Measurements from ENCODE around the gene MAP2K1. TPM values are rescaled to one million over a fixed set of nuclear protein-coding genes. Genes with fewer than 3 reads are reported as not detected.
A peak's percentile ranks its signal among the peaks of the same experiment; 100 is the strongest.
"Not testable (repeated sequence)": the region's sequence is repeated elsewhere in the genome, so short reads cannot be mapped to it uniquely, and the experiment has no call there.

The MAP2K1 gene
- total RNA-seq, 2 experiments from 2014 or later: 95.0 to 96.5 TPM

- peaks cover 34% of the 10 kb centered on the region for H3K4me1 Mint-ChIP-seq
- peak overlapping the region; percentile 94 for H3K27ac Mint-ChIP-seq
- H3K27me3 Mint-ChIP-seq: no peaks in the 10 kb centered on the region
- no peaks in the 10 kb centered on the region for H3K9me3 Mint-ChIP-seq
- POLR2A ChIA-PET: interaction anchor here (0.7 to 5.0 kb wide), 13 partner anchors 12 to 1192 kb away, joined by 3 to 50 read pairs (median 5); partner anchors contain the start of genes MAP2K1, RNU5B-1 and TIPIN
- ATAC-seq (ENCODE audit: low read depth) (peak; percentile 52), DNase-seq (no peak)
- peak overlapping the region; percentile 95 for H3K4me3 Mint-ChIP-seq
- peaks cover 34% of the 10 kb centered on the region for H3K36me3 Mint-ChIP-seq
Observed at GRCh38 chr15:66496951-66497501, 110.3 kb downstream of the MAP2K1 start.

DNA sequence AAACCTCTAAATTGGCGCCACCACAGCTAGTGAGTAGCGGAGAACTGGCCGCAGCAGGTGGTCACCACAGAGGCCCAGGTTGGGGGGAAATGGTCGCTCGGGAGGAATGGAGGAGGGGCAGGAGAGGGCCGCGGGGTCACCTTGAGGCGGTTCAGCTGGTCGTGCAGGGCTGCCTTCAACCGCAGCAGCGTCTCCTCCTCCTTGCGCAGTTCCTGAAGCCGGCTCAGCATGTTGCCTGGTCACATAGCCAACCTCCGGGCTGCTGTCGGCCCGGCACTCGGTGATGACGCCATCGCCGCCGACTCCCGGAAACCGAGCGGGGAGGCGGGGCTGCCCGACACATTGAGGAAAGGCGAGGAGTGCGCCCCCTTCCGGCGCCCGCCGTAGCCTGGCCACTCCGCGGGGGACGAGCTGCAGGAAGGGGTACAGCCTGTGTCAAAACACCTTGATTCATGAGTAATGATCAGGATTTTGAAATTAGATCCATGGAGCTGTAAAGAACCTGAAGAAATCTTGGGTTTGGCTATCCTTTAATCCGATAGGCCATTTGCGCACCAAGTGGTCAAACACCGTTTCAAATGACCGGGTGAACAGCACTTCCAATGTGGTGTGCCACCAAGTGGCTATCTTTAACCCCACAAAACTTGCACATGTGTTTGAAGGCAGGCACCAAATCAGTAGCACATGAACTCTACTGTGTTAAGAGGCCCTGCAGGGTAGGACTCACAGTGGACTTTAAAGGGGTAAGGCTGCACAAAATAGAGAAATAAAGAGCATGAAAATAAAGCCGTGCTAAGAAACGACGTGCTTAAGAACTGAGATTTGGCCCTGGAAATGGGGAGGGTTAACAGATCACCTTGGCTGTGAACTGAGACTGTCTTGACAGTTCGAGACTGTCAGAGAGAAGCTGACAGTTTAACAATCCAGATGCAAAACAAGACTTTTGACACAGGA, 111.1 kb downstream of the MAP2K1 start, which contains the start of gene SNAPC5:
Gene SNAPC5, minus strand, starts transcription at position 261 of the 954 bp plus-strand sequence. Its CDS starts 31 bp downstream, at position 230.
- peaks cover 38% of the 10 kb centered on the region for H3K4me1 Mint-ChIP-seq
- ATAC-seq (ENCODE audit: low read depth): peak; percentile 94
- DNase-seq: peak; percentile 99
- H3K9me3 Mint-ChIP-seq: no peaks in the 10 kb centered on the region
- peak within 1 kb of the TSS; percentile 94 for H3K27ac Mint-ChIP-seq
- H3K4me3 Mint-ChIP-seq: peak within 1 kb of the TSS; percentile 95
- POLR2A ChIA-PET: interaction anchor here (0.5 to 5.0 kb wide), 15 partner anchors 10 to 1193 kb away, joined by 3 to 50 read pairs (median 5); partner anchors contain the start of genes MAP2K1, RNU5B-1 and TIPIN
- H3K36me3 Mint-ChIP-seq: peaks cover 40% of the 10 kb centered on the region
- no peaks in the 10 kb centered on the region for H3K27me3 Mint-ChIP-seq

DNA sequence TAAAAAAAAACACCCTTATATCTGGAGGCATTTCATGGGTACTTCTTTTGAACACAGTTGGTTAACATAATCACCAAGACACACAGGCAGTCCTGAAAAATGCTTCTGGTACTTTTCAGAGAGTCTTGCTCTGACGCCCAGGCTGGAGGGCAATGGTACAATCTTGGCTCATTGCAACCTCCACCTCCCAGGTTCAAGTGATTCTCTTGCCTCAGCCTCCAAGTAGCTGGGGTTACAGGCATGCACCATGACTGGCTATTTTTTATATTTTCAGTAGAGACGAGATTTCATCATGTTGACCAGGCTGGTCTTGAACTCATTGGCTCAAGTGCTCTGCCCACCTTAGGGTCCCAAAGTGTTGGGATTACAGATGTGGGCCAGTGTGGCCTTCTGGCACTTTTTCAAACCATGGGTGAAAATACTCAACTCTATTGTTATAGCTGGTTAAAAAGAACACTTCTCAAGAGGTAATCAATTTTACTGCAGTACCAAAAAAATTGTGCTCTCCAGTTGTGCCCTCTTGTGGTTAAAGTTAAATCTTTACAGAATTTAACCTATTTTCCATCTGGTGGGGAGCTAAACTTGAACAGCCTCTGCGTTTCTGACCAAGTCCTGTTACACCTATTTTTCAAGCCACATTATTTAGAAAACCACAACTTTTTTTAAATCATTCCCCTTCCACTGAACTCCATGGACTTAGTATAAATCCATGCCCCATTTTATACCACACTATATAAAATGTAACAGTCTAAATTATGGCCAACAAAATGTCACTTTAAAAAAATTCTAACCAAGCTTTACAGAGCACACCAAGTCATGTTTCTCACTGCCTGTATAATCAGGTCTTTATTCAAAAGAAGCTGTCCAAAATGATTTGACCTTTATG, 112.0 kb downstream of the MAP2K1 start:
- no peak for DNase-seq
- peaks cover 40% of the 10 kb centered on the region for H3K4me1 Mint-ChIP-seq
- no peaks in the 10 kb centered on the region for H3K9me3 Mint-ChIP-seq
- H3K36me3 Mint-ChIP-seq: peaks cover 38% of the 10 kb centered on the region
- H3K4me3 Mint-ChIP-seq: no peak overlapping the region
- H3K27me3 Mint-ChIP-seq: no peaks in the 10 kb centered on the region
- peak overlapping the region; percentile 94 for H3K27ac Mint-ChIP-seq
- POLR2A ChIA-PET: interaction anchor here (0.5 to 5.0 kb wide), 9 partner anchors 9 to 1194 kb away, joined by 3 to 50 read pairs (median 5); partner anchors contain the start of genes MAP2K1, RNU5B-1 and TIPIN
- ATAC-seq (ENCODE audit: low read depth): no peak

- not testable (repeated sequence) for H3K9me3 Mint-ChIP-seq; ATAC-seq (ENCODE audit: low read depth); H3K4me3 Mint-ChIP-seq; DNase-seq; H3K27me3 Mint-ChIP-seq
- H3K36me3 Mint-ChIP-seq: peaks cover 42% of the 10 kb centered on the region
- H3K27ac Mint-ChIP-seq: peak overlapping the region; percentile 48
- POLR2A ChIA-PET: interaction anchor here (5.0 kb wide), 1 partner anchor 113 kb away, joined by 50 read pairs; the partner anchor contains the start of gene MAP2K1
- H3K4me1 Mint-ChIP-seq: peaks cover 38% of the 10 kb centered on the region
Observed at GRCh38 chr15:66500346-66500745, 113.6 kb downstream of the MAP2K1 start.

DNA sequence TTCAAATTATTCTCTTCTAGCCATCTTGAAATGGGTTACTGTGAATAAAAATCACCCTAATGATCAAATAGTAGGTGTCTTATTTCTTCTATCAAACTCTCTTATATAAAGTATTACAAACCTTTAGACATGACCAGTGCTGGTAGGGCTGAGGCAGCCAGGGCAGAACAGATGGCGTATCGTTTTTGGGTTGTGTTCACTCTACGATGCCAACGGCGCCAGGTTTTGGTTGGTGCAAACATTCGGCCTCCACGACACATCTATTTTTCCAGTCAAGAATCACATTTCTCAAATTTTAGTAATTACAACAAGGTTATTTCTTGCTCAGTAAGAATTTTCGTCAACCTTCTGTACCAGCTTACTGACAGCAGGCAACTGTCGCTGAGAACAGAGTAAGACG, 115.8 kb downstream of the MAP2K1 start:
- no peaks in the 10 kb centered on the region for H3K9me3 Mint-ChIP-seq
- ATAC-seq (ENCODE audit: low read depth) (no peak), DNase-seq (no peak)
- H3K27ac Mint-ChIP-seq: peak overlapping the region; percentile 57
- H3K36me3 Mint-ChIP-seq: peaks cover 45% of the 10 kb centered on the region
- H3K4me3 Mint-ChIP-seq: peak overlapping the region; percentile 100
- POLR2A ChIA-PET: no interaction called here
- peaks cover 46% of the 10 kb centered on the region for H3K4me1 Mint-ChIP-seq
- no peaks in the 10 kb centered on the region for H3K27me3 Mint-ChIP-seq

DNA sequence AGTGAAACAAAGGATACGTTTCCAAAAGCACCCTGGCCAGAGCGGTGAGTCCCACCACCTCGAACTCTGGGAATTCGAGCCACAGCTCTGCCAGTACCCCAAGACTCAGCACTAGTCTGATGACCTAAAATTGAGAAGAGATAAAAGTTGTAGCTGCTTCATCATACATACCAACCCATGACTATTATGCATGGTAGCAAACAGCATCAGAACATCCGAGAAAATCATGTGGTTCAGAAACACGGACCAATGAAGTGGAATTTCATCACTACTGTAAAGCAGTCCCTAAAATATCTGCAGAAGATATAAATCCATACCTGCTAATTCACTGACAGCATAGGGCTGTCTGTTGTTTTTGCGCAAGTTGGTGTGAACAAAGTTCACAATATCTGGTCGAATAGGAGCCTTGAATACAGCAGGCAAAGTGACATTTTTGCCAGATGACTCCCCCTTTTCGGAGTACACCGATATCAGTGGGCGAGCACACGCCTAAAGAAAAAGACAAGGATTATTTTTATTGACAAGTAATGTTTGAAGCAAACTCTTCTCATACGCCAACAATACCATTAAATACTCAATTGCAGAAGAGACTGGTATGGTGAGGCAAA, 116.4 kb downstream of the MAP2K1 start:
- Mint-ChIP-seq H3K27ac (peak overlapping the region; percentile 99), H3K36me3 (peaks cover 45% of the 10 kb centered on the region), H3K4me3 (peak overlapping the region; percentile 100), H3K4me1 (peaks cover 48% of the 10 kb centered on the region)
- not testable (repeated sequence) for H3K27me3 Mint-ChIP-seq; DNase-seq; H3K9me3 Mint-ChIP-seq; ATAC-seq (ENCODE audit: low read depth)
- POLR2A ChIA-PET: interaction anchor here (1.1 to 1.4 kb wide), 2 partner anchors 116 to 208 kb away, joined by 4 to 13 read pairs; partner anchors contain the start of gene MAP2K1

- Mint-ChIP-seq H3K4me3 (peak overlapping the region; percentile 100), H3K27ac (peak overlapping the region; percentile 99), H3K9me3 (no peaks in the 10 kb centered on the region), H3K36me3 (peaks cover 47% of the 10 kb centered on the region), H3K27me3 (no peaks in the 10 kb centered on the region), H3K4me1 (peaks cover 49% of the 10 kb centered on the region)
- no peak for ATAC-seq (ENCODE audit: low read depth)
- DNase-seq: no peak
- POLR2A ChIA-PET: interaction anchor here (1.1 to 1.4 kb wide), 3 partner anchors 102 to 209 kb away, joined by 3 to 13 read pairs (median 4); partner anchors contain the start of gene MAP2K1
Observed at GRCh38 chr15:66503780-66504562, 117.3 kb downstream of the MAP2K1 start.

GRCh38 chr15:66504563-66505429, 118.1 kb downstream of the MAP2K1 start, which contains the start of the genes RPL4 and ZWILCH:
Gene RPL4 (minus strand): TSS chr15:66504855. CDS start chr15:66504790, 65 bp downstream.
Gene ZWILCH (plus strand): TSS chr15:66505326. CDS start chr15:66505339, 13 bp downstream.
- H3K27me3 Mint-ChIP-seq: no peaks in the 10 kb centered on the region
- peaks cover 47% of the 10 kb centered on the region for H3K4me1 Mint-ChIP-seq
- H3K36me3 Mint-ChIP-seq: peaks cover 45% of the 10 kb centered on the region
- peak; percentile 82 for DNase-seq
- ATAC-seq (ENCODE audit: low read depth): peak; percentile 83
- H3K4me3 Mint-ChIP-seq: peak within 1 kb of the TSS; percentile 100
- peak within 1 kb of the TSS; percentile 99 for H3K27ac Mint-ChIP-seq
- no peaks in the 10 kb centered on the region for H3K9me3 Mint-ChIP-seq
- POLR2A ChIA-PET: interaction anchor here (1.0 to 1.6 kb wide), 11 partner anchors 10 to 636 kb away, joined by 3 to 13 read pairs (median 5); partner anchors contain the start of genes DIS3L, MAP2K1, RAB11A and TIPIN

- no peak for ATAC-seq (ENCODE audit: low read depth)
- peaks cover 39% of the 10 kb centered on the region for H3K36me3 Mint-ChIP-seq
- no peaks in the 10 kb centered on the region for H3K27me3 Mint-ChIP-seq
Observed at GRCh38 chr15:66505430-66505811, 118.7 kb downstream of the MAP2K1 start.

GRCh38 chr15:66505818-66506217, 119.1 kb downstream of the MAP2K1 start:
- H3K4me1 Mint-ChIP-seq: peaks cover 42% of the 10 kb centered on the region
- ATAC-seq (ENCODE audit: low read depth) (no peak), DNase-seq (no peak)
- POLR2A ChIA-PET: interaction anchor here (1.2 to 1.6 kb wide), 6 partner anchors 9 to 637 kb away, joined by 3 to 12 read pairs (median 5); partner anchors contain the start of genes MAP2K1, RAB11A and TIPIN
- no peaks in the 10 kb centered on the region for H3K9me3 Mint-ChIP-seq
- peaks cover 38% of the 10 kb centered on the region for H3K36me3 Mint-ChIP-seq
- peak overlapping the region; percentile 100 for H3K4me3 Mint-ChIP-seq
- peak overlapping the region; percentile 99 for H3K27ac Mint-ChIP-seq
- H3K27me3 Mint-ChIP-seq: no peaks in the 10 kb centered on the region

More at GRCh38 chr15:66505430-66505811, 118.7 kb downstream of the MAP2K1 start:
- peak overlapping the region; percentile 100 for H3K4me3 Mint-ChIP-seq
- peak overlapping the region; percentile 99 for H3K27ac Mint-ChIP-seq
- POLR2A ChIA-PET: interaction anchor here (1.0 to 1.6 kb wide), 10 partner anchors 9 to 636 kb away, joined by 3 to 12 read pairs (median 4); partner anchors contain the start of genes DIS3L, MAP2K1, RAB11A and TIPIN
- no peaks in the 10 kb centered on the region for H3K9me3 Mint-ChIP-seq
- peaks cover 42% of the 10 kb centered on the region for H3K4me1 Mint-ChIP-seq
- DNase-seq: no peak

Data from activated naive CD8-positive, alpha-beta T cell treated with anti-CD3 and anti-CD28 coated beads, Interleukin-2, amount 10 ng/mL, durations not matched to agents 7 days and 5 days (primary cell).